HG02852 (cell line): ENCODE results near the gene MRPS27.
"Not testable (repeated sequence)": the region's sequence is repeated elsewhere in the genome, so short reads cannot be mapped to it uniquely, and the experiment has no call there.

Source experiments
- ATAC-seq: cut with Tn5 transposase; IDR thresholded peaks from one replicate; pipeline ENCODE4 v1.9.1; 2021; ENCODE audit warnings: mild to moderate bottlenecking, moderate library complexity; ENCODE audit not compliant: unreplicated experiment

The MRPS27 gene

GRCh38 chr5:72179028-72179815 is 140.8 kb downstream of the MRPS27 start:
- ATAC-seq = no peak

- ATAC-seq = no peak
Measured at GRCh38 chr5:72177538-72177937, 142.5 kb downstream of the MRPS27 start.

GRCh38 chr5:72172786-72173185 is 147.3 kb downstream of the MRPS27 start:
- ATAC-seq = no peak

- ATAC-seq = no peak
Measured at GRCh38 chr5:72171667-72172066, 148.4 kb downstream of the MRPS27 start.

DNA sequence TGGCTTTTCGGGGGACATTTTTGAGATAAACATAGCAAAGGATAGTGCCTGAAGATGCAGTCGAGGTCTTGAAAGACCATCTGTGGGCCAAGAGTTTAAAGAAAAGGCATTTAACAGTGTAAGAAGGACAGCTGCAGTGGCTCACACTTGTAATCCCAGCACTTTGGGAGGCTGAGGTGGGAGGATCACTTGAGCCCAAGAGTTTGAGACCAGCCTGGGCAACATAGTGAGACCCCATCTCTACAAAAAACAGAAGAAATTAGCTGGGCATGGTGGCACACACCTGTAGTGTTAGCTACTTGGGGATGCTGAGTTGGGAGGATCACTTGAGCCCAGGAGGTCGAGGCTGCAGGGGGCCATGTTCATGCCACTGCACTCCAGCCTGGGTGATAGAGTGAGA is 148.9 kb downstream of the MRPS27 start:
- ATAC-seq = not testable (repeated sequence)

DNA sequence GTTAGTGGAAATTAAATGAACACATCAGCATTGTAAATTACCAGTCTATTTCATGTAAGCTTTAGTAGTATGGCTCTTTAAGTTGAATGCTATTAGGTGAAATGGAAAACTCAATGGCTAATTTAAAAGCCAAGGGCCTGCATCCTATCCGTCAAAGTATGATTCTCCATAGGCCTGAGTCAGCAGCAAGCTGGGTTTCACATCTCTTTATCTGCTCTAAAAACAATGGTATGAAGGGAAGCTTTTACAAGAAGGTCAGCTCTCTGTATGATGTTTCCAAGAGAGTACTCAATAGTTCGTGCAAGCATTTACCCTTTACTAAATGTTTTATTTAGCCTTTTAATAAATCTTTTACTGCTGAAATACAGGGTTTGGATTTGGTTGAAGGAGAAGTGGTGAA is 149.9 kb downstream of the MRPS27 start:
- no peak for ATAC-seq
